ENCODE results near the gene RPLP2.

The RPLP2 gene

DNA sequence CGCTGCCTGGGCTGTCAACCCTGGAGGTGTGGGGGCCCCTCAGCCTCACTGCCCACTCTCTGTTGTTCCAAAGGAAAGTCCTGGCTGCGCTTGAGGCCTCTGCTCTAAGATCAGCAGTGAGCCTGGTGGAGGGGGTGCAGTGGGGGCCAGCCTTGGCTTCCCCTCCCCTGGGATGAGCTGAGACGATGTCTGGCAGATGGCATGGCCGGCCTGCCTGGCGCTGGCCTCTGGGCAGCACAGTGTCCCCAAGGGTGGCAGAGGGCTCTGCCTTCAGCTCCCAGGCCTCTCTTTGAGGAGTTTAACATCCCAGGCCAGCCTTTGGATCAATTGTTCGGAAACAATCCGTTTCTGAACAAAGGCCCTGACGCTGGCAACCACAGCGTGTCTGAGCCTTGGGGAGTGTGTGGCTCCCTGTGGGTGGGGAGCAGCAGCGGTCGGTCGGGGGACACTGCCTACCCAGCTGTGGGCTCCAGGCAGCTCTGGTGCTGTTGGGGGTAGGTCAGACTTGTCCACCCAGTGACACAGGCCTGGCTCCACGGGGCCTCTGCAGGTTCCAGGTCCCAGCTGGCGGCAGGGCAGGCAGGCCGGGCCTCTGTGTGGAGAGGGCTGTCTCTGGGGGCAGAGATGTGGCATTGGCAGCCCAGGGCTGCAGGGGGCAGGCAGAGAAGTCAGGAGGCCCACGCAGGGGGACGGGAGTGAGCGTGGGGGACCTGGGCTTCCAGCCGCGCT lies 45.0 kb downstream of the RPLP2 start:
- DNase-seq, result no peak

DNA sequence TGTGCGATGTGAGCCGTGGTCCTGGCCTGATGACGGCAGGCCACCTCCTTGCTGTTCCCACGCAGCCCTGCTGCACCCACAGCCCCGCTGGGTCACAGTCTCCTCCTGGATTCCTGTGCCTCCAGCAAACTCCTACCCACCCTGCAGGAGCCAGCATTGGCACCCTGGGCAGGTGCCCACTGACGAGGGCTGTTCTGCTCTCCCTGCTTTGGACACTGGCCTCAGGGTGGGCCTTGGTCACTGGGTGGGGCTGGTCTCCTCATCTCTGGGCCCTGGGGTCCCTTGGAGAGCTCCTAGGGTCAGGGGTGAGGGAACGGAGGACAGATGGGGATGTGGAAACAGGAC lies 45.5 kb downstream of the RPLP2 start:
- DNase-seq, result no peak

DNA sequence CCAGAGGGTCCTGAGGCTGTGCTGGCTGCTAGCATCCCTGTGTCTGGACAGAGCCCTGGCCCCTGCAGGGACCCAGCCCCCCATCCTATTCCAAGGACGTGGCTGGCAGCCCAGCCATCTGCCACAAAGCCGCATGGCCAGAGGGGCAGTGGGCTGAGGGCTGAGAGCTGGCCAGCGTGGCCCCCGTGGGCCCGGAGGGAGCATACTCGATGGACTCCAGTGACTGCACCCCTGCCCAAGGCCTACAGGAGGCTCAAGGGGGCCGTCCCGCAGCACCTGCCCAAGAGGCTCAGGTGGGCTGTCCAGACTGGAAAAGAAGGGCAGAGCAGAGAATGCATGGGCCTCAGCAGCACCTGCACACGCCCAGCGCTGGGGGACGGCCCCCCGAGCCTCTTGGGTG lies 46.0 kb downstream of the RPLP2 start:
- DNase-seq, result no peak

DNA sequence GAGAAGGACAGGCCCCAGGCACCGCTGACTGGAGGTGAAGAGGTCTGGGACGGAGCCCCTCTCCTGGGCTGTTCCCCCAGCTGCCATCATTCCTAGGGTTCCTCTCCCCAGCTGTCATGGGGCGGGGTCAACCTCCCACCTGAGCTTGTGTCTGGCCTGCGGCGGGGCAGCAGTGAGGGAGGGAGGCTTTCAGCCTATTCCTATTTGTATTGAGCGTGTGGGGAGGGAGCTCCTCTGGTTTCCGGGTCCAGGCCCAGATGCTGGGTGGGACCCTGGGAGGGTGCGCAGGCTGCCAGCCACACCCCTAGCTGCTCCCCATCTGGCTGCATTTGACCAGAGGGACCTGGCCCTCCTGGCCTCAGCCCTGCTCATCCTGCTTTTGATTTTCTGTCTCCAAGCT lies 46.6 kb downstream of the RPLP2 start:
- DNase-seq, result no peak

DNA sequence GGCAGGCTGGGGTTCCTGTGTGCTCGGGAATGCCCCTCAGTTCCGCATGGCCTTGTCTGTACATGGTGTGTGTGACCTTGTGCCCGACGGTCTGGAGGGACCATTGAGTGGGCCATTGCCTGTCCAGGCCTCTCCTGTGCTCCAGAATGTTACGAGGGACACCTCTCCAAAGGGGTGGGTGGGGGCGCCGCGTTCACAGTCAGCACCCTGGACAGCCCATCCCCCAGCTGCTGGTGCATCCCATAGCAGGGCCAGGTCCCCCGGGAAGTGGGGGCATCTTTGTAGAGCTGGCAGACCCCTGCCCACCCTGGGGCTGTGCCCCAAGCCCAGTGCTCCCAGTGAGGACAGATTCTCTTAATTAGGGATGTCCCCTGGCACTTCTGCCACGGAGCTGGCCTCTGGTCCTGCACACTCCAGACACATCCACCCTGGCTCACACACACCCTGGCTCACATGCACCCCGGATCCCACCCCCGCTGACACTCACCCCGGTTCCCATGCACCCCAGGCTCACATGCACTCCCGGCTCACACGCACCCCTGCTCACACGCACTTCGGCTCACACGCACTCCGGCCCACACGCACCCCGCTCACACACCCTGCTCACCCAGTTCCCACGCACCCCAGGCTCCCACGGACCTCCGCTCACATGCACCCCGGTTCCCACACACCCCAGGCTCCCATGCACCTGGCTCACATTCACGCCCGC lies 48.4 kb downstream of the RPLP2 start:
- no peak for DNase-seq

DNA sequence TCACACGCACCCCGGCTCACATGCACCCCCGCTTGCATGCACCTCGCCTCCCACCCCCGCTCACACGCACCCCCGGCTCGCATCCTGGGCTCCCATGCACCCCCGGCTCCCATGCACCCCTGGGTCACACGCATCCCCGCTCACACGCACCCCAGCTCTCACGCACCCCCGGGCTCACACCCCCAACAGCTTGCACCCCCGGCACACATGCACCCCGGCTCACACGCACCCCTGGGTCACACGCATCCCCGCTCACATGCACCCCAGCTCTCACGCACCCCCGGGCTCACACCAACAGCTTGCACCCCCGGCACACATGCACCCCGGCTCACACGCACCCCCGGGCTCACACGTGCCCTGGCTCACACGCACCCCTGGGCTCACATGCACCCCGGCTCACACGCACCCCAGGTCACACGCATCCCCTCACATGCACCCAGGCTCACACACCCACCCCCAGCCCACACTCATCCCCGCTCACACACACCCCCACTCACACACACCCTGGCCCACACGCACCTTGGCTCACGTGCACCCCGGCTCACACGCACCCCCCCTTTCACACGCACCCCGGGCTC lies 49.1 kb downstream of the RPLP2 start:
- no peak for DNase-seq

DNA sequence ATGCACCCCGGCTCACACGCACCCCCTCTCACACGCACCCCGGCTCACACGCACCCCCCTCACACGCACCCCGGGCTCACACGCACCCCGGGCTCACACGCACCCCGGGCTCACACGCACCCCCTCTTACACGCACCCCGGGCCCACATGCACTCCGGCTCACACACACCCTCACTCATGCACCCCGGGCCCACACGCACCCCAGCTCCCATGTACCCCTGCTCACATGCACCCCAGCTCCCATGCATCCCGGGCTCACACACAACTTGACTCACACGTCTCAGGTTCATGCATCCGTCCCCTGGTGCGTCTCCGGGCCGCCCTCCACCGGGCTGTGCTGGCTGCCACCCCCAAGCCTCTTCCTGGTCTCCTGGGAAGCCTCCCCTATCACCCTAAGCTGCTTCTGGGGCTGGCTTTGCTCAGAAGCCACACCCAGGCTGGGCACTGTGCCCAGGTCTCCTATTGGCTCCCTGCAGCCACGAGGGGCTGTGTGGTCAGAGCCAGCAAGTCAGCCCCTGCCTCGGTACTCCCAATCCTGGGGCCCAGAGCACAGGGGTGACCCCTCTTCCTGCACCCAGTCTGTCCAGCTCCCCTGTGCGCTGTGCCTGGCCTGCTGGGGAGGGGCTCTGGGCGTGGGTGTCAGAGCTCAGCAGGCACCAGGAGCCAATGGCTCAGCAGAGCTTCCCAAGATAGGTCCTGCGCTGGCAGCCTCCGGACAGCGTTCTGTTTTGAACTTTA lies 49.8 kb downstream of the RPLP2 start:
- no peak for DNase-seq

DNA sequence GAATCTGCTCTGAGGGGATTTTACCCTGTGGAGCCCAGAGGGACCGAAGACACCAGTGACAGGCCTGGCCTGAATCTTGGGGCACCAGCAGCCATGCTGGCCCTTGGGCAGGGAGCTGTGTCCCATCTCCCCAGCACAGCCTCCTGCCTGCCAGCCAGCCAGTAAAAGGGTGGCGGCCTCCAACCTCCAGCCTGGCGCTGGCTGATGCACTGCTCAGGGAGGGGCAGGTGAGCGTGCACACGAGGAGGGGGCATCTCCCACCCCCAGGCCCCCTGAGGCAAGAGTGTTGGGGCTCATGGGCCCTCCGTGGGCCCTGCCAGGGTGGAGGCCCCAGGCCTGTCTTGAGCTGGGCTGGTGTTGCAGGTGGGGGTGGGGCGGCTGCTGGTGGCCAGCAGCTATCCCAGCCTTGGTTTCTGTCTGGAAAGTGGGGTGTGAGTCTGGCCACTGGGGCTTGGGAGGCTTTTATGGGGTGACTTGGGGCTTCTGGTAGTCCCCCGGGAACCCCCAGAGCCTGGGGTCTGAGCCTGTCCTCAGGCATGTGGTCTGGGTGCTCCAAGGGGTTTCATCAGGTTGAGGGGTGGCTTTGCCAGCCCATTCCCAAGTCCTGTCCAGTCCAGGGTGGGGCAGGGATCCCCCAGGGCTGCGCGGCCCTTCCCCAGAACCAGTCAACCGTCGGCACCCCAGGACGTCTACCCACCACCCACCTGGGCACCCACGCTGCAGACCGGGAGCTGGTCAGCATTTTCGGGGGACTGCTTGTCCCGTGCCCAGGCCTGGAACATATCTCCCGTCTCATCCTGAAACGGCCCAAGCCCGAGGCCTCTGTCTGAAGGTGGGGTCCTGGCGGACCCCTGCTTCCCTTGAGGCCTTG lies 50.7 kb downstream of the RPLP2 start:
- DNase-seq, result no peak

DNA sequence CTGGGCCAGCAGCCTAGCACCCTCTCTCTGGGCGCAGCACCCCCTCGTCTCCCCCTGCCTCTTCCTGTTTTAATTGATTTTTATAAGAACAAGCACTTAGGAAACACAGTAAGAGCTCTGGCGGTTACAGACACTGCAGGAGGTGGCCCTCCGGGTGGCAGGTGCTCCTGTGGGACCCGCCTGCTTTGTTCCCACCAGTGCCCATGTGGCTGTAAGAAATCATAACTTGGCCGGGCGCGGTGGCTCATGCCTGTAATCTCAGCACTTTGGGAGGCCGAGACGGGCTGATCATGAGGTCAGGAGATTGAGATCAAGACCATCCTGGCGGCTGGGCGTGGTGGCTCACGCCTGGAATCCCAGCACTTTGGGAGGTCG lies 51.3 kb downstream of the RPLP2 start:
- no peak for DNase-seq

DNA sequence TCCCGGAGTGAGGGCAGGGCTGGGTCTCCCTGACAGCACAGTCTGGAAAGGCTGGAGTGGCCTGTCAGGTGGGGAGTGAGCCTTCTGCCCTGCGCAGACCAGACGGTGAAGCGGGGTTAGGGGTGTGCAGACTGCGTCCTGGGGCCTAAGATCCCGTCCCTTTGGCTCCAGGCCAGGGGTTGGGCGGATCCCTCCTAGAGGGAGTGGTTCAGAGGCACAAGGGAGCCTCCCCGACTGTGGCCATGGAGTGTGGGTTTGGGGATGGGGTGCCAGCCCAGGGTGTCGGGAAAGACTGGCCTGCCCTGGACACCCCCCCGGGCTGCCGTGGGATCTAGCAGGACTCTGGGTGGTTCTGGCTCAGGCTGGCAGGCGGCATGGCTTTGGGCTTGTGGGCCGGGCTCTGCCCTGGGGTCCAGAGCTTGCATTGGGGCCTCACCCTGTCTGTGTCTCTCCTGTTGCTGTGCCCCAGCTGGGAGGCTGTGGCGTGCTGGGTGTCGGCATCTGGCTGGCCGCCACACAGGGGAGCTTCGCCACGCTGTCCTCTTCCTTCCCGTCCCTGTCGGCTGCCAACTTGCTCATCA lies 52.4 kb downstream of the RPLP2 start:
- no peak for DNase-seq

All from CD4-positive, alpha-beta T cell treated with Interleukin-4 for 1 hour (primary cell).